NT2/D1 (cell line): ENCODE results near the gene ZC3H14.

Experiments used
- DNase-seq: peaks from one replicate; pipeline ENCODE4 v3.0.0-alpha.2; 2011; ENCODE audit warnings: low read depth, low spot score
- H3K27me3 ChIP-seq: 2 replicates; pipeline ENCODE4 v1.6.0; 2011; ENCODE audit warnings: mild to moderate bottlenecking; ENCODE audit not compliant: insufficient read length, insufficient read depth
- H3K36me3 ChIP-seq: 2 replicates; pipeline ENCODE4 v1.6.1; 2011; ENCODE audit warnings: mild to moderate bottlenecking, low read length, mixed read lengths; ENCODE audit not compliant: insufficient read depth, insufficient read length
- H3K4me1 ChIP-seq: 2 replicates; pipeline ENCODE4 v1.5.1; 2011; ENCODE audit not compliant: insufficient read depth, insufficient read length
- H3K4me3 ChIP-seq: 2 replicates; pipeline ENCODE4 v1.5.1; 2011; ENCODE audit warnings: low read depth; ENCODE audit not compliant: insufficient read length
- H3K9ac ChIP-seq: 2 replicates; pipeline ENCODE4 v1.6.0; 2011; ENCODE audit warnings: low read depth; ENCODE audit not compliant: insufficient read length
- H3K9me3 ChIP-seq: 2 replicates; pipeline ENCODE4 v1.5.1; 2011; ENCODE audit warnings: mild to moderate bottlenecking, low read length; ENCODE audit not compliant: insufficient read depth
- SUZ12 ChIP-seq: IDR thresholded peaks from 2 replicates; pipeline ENCODE4 v1.6.1; 2011; ENCODE audit not compliant: insufficient read length, insufficient read depth; ENCODE audit errors: extremely low read depth
- YY1 ChIP-seq: IDR thresholded peaks from 2 replicates; pipeline ENCODE4 v1.6.1; 2011; ENCODE audit not compliant: insufficient read length, insufficient read depth
- ZNF274 ChIP-seq: IDR thresholded peaks from 2 replicates; pipeline ENCODE4 v1.6.1; 2011; ENCODE audit warnings: mild to moderate bottlenecking, low read depth, low read length

The ZC3H14 gene

DNA sequence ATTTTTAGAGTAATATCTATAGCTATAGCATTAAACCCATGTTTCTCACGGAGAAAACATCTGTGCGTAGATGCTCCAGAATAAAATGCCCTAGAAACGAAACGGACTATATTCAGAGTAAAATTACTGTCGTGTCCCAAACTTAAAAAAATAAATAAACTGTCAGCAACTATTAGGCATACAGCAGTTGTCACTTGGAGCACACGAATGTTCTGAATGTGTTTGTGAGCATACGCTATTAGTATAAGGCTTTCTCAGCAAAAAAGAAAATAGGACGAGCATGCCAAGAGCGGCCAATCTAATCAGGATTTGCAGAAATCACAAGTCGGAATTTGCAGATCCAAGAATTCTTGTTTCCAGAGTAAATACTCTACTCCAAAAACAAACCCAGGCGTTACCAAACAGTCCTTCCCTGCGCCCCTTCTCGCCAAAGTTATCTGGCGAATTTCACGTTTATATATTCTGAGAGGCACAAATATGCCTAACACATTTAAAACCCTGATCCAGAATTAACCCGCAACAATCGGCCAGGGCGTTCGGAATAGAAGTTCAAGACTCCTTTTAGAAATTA, 8.9 kb upstream of the ZC3H14 start:
- H3K9ac ChIP-seq: peak overlapping the region; percentile 76
- peak overlapping the region; percentile 53 for H3K4me3 ChIP-seq
- no peaks in the 10 kb centered on the region for H3K9me3 ChIP-seq
- TF ChIP-seq ZNF274: no peak
- no peak for TF ChIP-seq YY1
- TF ChIP-seq SUZ12: no peak
- H3K4me1 ChIP-seq: no peaks in the 10 kb centered on the region
- peaks cover 29% of the 10 kb centered on the region for H3K27me3 ChIP-seq
- peaks cover 6% of the 10 kb centered on the region for H3K36me3 ChIP-seq
- DNase-seq: no peak

DNA sequence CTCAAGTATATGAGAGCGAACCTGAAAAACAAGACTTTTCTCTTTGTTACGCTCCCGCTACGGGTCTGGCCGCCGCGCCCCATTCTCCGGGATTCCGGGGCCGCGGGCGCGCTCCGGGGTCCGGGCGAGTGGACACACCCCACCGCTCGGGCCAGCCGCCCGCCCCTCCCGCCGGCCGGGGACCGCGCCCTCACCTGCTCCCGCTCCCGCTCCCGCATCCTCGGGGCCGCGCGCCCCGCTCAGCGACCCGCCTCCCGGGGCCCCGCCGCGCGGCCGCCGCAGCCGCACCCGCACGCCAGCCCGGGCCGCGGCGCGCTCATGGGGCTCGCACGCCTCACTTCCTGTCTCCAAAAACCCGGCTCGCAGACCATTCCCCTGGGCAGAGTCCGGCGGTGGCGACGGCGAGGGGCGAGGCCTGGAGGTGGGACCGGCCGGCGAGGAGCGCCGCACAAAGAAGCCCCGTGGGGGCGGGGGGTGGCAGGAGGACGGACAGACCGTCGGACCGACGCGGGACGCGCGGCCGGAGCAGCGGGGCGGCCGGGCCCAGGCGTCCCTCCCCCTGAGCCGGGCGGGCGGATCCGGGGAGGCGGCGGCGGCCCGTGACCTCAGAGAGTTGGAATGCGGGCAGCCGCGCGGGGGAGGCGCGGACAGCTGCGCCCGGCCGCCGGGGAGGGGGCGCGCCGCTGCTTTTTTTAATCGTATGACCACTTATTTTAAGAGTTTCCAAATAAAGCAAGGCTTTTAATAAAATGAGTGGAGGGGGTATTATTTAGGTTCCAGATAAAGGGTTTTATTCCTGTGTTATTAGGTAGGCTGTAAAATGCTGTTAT, 8.2 kb upstream of the ZC3H14 start, which contains the start of gene PTPN21:
Gene PTPN21, minus strand, starts transcription at position 551 of the 830 bp plus-strand sequence. CDS start 4,590 bp downstream, outside the sequence.
- no peak for DNase-seq
- Histone ChIP-seq H3K36me3 (peaks cover 5% of the 10 kb centered on the region), H3K4me1 (no peaks in the 10 kb centered on the region), H3K9ac (peak within 1 kb of the TSS; percentile 76), H3K9me3 (no peaks in the 10 kb centered on the region), H3K27me3 (peaks cover 29% of the 10 kb centered on the region), H3K4me3 (peak within 1 kb of the TSS; percentile 53)
- TF ChIP-seq SUZ12 (no peak), ZNF274 (no peak), YY1 (no peak)

DNA sequence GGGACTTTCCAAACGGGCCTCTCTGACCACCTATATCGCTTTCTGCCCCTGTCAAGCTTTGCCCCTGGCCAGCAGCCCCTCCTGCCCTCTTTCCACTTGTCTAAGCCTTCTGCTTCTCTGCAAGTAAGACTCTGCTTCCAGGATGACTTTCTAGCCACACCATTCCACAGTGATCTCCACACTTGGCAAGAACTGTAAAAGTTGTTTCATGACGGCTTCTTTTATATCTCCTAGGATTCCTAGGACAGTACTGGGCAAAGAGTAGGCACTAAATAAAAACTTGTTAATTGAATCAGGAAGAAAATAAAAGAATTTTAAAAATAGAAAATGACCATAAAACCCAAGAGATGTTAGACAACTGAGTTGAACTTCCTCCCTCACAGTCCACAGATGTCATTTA, 6.3 kb upstream of the ZC3H14 start:
- H3K36me3 ChIP-seq: no peaks in the 10 kb centered on the region
- H3K9me3 ChIP-seq: no peaks in the 10 kb centered on the region
- no peaks in the 10 kb centered on the region for H3K4me1 ChIP-seq
- no peak overlapping the region for H3K9ac ChIP-seq
- no peak for DNase-seq
- peaks cover 29% of the 10 kb centered on the region for H3K27me3 ChIP-seq
- TF ChIP-seq ZNF274: no peak
- no peak for TF ChIP-seq SUZ12
- TF ChIP-seq YY1: no peak
- no peak overlapping the region for H3K4me3 ChIP-seq

DNA sequence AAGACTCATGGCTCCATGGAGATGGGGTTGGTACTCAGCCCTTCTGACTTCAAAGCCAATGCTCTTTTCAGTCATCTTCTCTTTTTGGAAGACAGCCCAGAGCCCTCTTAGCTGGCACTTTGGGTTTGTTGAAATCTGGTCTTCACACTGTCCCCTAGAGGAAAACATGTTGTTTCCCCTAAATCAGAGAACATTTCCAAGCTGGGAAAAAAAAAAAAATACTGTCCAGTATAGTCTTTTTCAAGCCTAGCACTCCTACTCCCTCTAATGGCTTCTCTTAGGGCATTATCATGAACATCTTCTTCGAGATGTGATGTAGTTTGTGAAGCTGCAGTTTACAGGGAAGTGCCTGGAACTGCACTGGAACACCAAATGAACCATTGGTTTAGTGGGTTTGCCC, 3.0 kb upstream of the ZC3H14 start:
- Histone ChIP-seq H3K27me3 (peaks cover 5% of the 10 kb centered on the region), H3K4me3 (no peak overlapping the region), H3K9ac (no peak overlapping the region), H3K9me3 (no peaks in the 10 kb centered on the region), H3K4me1 (peaks cover 2% of the 10 kb centered on the region), H3K36me3 (peaks cover 5% of the 10 kb centered on the region)
- TF ChIP-seq YY1: no peak
- no peak for DNase-seq

DNA sequence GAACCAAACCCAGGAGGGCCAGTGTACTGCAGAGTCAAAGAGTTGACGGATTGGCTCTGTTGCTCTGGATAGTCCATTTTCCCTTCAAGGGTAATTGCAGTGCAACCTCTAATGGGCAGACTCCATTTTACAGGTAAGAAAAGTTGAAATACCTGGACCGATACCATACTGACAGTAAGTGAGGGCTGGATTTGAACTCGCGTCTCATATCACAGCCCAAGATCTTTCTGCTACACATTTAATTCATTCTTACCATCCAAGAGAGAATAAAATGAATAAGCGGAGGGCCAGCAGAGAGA, 356 bp upstream of the ZC3H14 start:
- Histone ChIP-seq H3K36me3 (peaks cover 11% of the 10 kb centered on the region), H3K9ac (peak overlapping the region; percentile 95), H3K27me3 (no peaks in the 10 kb centered on the region), H3K9me3 (no peaks in the 10 kb centered on the region), H3K4me1 (peaks cover 2% of the 10 kb centered on the region), H3K4me3 (peak overlapping the region; percentile 88)
- TF ChIP-seq YY1 (no peak), ZNF274 (no peak), SUZ12 (no peak)
- no peak for DNase-seq

DNA sequence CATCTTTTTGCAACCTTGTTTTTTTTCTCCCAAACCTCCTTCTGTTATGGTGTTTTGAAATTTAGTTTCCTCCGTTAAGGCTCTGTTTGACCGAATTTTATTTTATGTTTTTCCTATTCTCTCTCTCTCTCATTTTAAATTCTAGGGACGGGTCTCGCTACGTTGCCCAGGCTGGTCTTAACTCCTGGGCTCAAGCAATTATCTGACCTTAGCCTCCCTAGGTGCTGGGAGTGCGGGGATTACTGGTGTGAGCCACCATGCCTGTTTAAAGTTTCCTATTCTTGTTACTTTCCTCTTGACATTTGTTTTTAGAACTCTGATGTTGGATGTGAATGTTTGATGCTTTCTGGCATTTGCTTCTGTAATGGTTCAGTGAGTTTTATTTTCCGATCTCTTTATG, 1.0 kb downstream of the ZC3H14 start:
- Histone ChIP-seq H3K27me3 (no peaks in the 10 kb centered on the region), H3K4me1 (peaks cover 2% of the 10 kb centered on the region), H3K9ac (peak overlapping the region; percentile 95), H3K9me3 (no peaks in the 10 kb centered on the region), H3K36me3 (peaks cover 24% of the 10 kb centered on the region), H3K4me3 (peak overlapping the region; percentile 88)
- DNase-seq: no peak
- TF ChIP-seq SUZ12 (no peak), ZNF274 (no peak), YY1 (no peak)

DNA sequence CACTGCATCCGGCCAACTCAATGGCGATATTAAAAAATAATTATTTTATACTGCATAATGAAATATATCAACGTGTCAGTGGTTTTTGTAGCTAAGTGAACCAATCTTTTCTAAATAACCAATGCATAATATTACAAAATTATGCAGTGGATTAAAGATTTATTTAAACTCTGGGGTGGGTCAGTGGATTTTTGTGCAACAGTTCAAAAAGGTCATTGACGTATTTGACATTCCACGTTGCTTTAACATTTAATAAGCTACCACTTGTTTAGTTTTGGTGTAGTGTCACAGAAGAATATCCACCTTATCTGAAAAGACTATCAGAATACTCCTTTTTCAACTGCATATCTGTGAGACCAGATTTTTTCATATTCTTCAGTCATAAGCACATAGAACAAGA, 2.6 kb downstream of the ZC3H14 start:
- no peak for DNase-seq
- Histone ChIP-seq H3K27me3 (no peaks in the 10 kb centered on the region), H3K9ac (no peak overlapping the region), H3K9me3 (no peaks in the 10 kb centered on the region), H3K36me3 (peaks cover 40% of the 10 kb centered on the region), H3K4me1 (peaks cover 2% of the 10 kb centered on the region), H3K4me3 (no peak overlapping the region)
- TF ChIP-seq YY1 (no peak), ZNF274 (no peak), SUZ12 (no peak)
